GM12878 (cell line): ENCODE results near the gene ELL. TPM values are rescaled to one million over a fixed set of nuclear protein-coding genes. Genes with fewer than 3 reads are reported as not detected.

Source experiments
- BACH1 ChIP-seq: fragments of 450-650 bp; IDR thresholded peaks from 2 replicates; pipeline ENCODE4 v1.6.1; 2017; ENCODE audit warnings: mild to moderate bottlenecking, borderline replicate concordance
- BRCA1 ChIP-seq: IDR thresholded peaks from 2 replicates; pipeline ENCODE4 v1.6.1; 2011; ENCODE audit warnings: low read depth, low read length, improper control_type of control experiment
- CBFB ChIP-seq: IDR thresholded peaks from 2 replicates; pipeline ENCODE4 v1.6.1; 2016; ENCODE audit warnings: antibody characterized with exemption, low read depth
- CHD4 ChIP-seq: fragments of 200-600 bp; sonication (generic); IDR thresholded peaks from 2 replicates; pipeline ENCODE4 v1.6.1; 2016; ENCODE audit warnings: mild to moderate bottlenecking
- EED ChIP-seq: sonication (generic); IDR thresholded peaks from 2 replicates; pipeline ENCODE4 v1.6.1; 2016; ENCODE audit warnings: antibody characterized with exemption, low read depth
- EZH2 ChIP-seq: IDR thresholded peaks from 2 replicates; pipeline ENCODE4 v1.6.1; 2012; ENCODE audit warnings: low read depth, mild to moderate bottlenecking, control low read depth, inconsistent platforms, low read length, borderline replicate concordance; ENCODE audit not compliant: control insufficient read depth
- IKZF1 ChIP-seq: fragments of 450-650 bp; conservative IDR thresholded peaks from 2 replicates; pipeline ENCODE4 v1.6.1; 2017; ENCODE audit warnings: antibody characterized with exemption, mild to moderate bottlenecking
- JUNB ChIP-seq: IDR thresholded peaks from 2 replicates; pipeline ENCODE4 v1.6.1; 2016; ENCODE audit warnings: antibody characterized with exemption, mild to moderate bottlenecking
- MEF2B ChIP-seq: fragments of 450-650 bp; IDR thresholded peaks from 2 replicates; pipeline ENCODE4 v1.6.1; 2018; ENCODE audit warnings: mild to moderate bottlenecking, moderate library complexity; ENCODE audit not compliant: partially characterized antibody, poor library complexity, severe bottlenecking
- SREBF2 ChIP-seq: IDR thresholded peaks from 2 replicates; pipeline ENCODE4 v1.6.1; 2012; ENCODE audit warnings: mild to moderate bottlenecking, low read length
- STAT3 ChIP-seq: IDR thresholded peaks from 2 replicates; pipeline ENCODE4 v1.6.1; 2011; ENCODE audit warnings: low read depth, low read length, improper control_type of control experiment
- TCF12 ChIP-seq: IDR thresholded peaks from 2 replicates; pipeline ENCODE4 v1.6.1; 2011; ENCODE audit warnings: low read depth, mild to moderate bottlenecking, low read length
- WRNIP1 ChIP-seq: IDR thresholded peaks from 2 replicates; pipeline ENCODE4 v1.6.1; 2011; ENCODE audit warnings: low read depth, low read length, improper control_type of control experiment, borderline replicate concordance
- ZBED1 ChIP-seq: IDR thresholded peaks from 2 replicates; pipeline ENCODE4 v1.6.1; 2016; ENCODE audit warnings: borderline replicate concordance
- polyA plus RNA-seq, 11 experiments: library from polyadenylated mRNA; depleted of rRNA in 4 of 11; unstranded in 6 of 11; stranded (reverse) in 5 of 11; fragments of >200 nt; fragmentation: Nextera tagmentation in 4 of 11; fragmentation: Illumina TruSeq in 1 of 11; extraction: Ambion mirVana in 4 of 11; extraction: Trizol in 1 of 11; gene quantifications; 1 replicate in 1 of 11; 2 replicates in 10 of 11; pipeline versions ENCODE4 v1.2.1 to v1.2.3, GENCODE V29; 2011 to 2016; ENCODE audit warnings: inconsistent platforms in 2 of 11, missing spikeins in 2 of 11, low read depth in 1 of 11
- total RNA-seq, 4 experiments: library from RNA; depleted of rRNA in 3 of 4; stranded (reverse); fragments of >200 nt in 3 of 4; fragmentation: Illumina TruSeq in 1 of 4; extraction: Trizol in 1 of 4; gene quantifications; 2 replicates each; pipeline versions ENCODE4 v1.2.1 to v1.2.3, GENCODE V29; 2013 to 2021
- TF ChIP-seq, protein P1 (sequence below): fragments of 450-650 bp; formaldehyde crosslinking; IDR thresholded peaks from 2 replicates; pipeline ENCODE4 v1.5.0; 2022; ENCODE audit warnings: mild to moderate bottlenecking, missing genetic modification characterization
- TF ChIP-seq, protein P2 (sequence below): IDR thresholded peaks from 2 replicates; pipeline ENCODE4 v1.6.1; 2011; ENCODE audit warnings: borderline replicate concordance, low read depth, mild to moderate bottlenecking, moderate library complexity, low read length; ENCODE audit not compliant: insufficient read depth, poor library complexity, severe bottlenecking
- TF ChIP-seq, protein P3 (sequence below), 3 experiments: IDR thresholded peaks in 2 of 3; conservative IDR thresholded peaks in 1 of 3; 2 replicates each; pipeline ENCODE4 v1.5.1; 2011; ENCODE audit warnings: low read depth in 3 of 3, low read length in 3 of 3, mild to moderate bottlenecking in 3 of 3, control low read depth in 2 of 3, moderate library complexity in 2 of 3, inconsistent platforms in 1 of 3, mixed read lengths in 1 of 3; ENCODE audit not compliant: control insufficient read depth in 2 of 3, insufficient read depth in 1 of 3; ENCODE audit errors: extremely low read depth in 1 of 3
- TF ChIP-seq, protein P4 (sequence below): IDR thresholded peaks from 2 replicates; pipeline ENCODE4 v1.6.1; 2012; ENCODE audit warnings: low read depth, low read length, improper control_type of control experiment
- TF ChIP-seq, protein P5 (sequence below): fragments of 450-650 bp; formaldehyde crosslinking; IDR thresholded peaks from 2 replicates; pipeline ENCODE4 v1.4.0; 2022; ENCODE audit warnings: mild to moderate bottlenecking, moderate library complexity

The ELL gene
- total and polyA plus RNA-seq, 10 of the 15 experiments (the other 5 are each of a cell fraction or from before 2014, with no cell fraction given), result 0.91 to 25.0 (median 9.1) TPM

DNA sequence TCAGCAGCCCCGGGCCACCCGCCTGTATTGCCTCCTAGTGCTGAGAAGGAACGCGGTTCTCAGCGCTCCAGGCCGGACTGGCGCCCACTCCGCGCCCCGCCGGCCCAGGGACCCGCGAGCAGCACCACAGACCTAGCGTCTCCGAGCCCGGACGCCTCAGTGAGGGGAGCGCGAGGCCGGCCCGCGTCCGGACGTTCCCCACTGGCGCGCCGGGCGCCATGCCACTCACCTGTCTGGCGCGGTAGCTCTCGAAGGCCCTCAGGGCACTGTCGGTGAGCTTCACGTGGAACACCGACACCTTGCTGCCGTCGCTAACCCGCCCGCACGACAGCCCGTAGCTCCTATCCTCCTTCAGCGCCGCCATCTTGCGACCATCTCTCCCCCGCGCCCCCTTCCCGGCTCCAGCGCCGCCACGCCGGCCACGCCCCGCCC is at the start of gene ELL (continued):
- no peak for TF ChIP-seq WRNIP1
- TF ChIP-seq MEF2B, result no peak
- peak; percentile 24 for TF ChIP-seq IKZF1
- no peak for TF ChIP-seq STAT3
- TF ChIP-seq, protein P1, sequence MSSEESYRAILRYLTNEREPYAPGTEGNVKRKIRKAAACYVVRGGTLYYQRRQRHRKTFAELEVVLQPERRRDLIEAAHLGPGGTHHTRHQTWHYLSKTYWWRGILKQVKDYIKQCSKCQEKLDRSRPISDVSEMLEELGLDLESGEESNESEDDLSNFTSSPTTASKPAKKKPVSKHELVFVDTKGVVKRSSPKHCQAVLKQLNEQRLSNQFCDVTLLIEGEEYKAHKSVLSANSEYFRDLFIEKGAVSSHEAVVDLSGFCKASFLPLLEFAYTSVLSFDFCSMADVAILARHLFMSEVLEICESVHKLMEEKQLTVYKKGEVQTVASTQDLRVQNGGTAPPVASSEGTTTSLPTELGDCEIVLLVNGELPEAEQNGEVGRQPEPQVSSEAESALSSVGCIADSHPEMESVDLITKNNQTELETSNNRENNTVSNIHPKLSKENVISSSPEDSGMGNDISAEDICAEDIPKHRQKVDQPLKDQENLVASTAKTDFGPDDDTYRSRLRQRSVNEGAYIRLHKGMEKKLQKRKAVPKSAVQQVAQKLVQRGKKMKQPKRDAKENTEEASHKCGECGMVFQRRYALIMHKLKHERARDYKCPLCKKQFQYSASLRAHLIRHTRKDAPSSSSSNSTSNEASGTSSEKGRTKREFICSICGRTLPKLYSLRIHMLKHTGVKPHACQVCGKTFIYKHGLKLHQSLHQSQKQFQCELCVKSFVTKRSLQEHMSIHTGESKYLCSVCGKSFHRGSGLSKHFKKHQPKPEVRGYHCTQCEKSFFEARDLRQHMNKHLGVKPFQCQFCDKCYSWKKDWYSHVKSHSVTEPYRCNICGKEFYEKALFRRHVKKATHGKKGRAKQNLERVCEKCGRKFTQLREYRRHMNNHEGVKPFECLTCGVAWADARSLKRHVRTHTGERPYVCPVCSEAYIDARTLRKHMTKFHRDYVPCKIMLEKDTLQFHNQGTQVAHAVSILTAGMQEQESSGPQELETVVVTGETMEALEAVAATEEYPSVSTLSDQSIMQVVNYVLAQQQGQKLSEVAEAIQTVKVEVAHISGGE, result no peak
- peak; percentile 86; the same call in 1 of the 2 replicates for TF ChIP-seq BACH1
- TF ChIP-seq TCF12, result no peak
- TF ChIP-seq CBFB, result no peak
- no peak for TF ChIP-seq EED
- no peak for TF ChIP-seq CHD4
- TF ChIP-seq JUNB, result no peak
- TF ChIP-seq ZBED1, result no peak
- TF ChIP-seq BRCA1, result no peak
- no peak for TF ChIP-seq SREBF2
- TF ChIP-seq, protein P2, sequence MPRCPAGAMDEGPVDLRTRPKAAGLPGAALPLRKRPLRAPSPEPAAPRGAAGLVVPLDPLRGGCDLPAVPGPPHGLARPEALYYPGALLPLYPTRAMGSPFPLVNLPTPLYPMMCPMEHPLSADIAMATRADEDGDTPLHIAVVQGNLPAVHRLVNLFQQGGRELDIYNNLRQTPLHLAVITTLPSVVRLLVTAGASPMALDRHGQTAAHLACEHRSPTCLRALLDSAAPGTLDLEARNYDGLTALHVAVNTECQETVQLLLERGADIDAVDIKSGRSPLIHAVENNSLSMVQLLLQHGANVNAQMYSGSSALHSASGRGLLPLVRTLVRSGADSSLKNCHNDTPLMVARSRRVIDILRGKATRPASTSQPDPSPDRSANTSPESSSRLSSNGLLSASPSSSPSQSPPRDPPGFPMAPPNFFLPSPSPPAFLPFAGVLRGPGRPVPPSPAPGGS, result no peak
- TF ChIP-seq, protein P3, sequence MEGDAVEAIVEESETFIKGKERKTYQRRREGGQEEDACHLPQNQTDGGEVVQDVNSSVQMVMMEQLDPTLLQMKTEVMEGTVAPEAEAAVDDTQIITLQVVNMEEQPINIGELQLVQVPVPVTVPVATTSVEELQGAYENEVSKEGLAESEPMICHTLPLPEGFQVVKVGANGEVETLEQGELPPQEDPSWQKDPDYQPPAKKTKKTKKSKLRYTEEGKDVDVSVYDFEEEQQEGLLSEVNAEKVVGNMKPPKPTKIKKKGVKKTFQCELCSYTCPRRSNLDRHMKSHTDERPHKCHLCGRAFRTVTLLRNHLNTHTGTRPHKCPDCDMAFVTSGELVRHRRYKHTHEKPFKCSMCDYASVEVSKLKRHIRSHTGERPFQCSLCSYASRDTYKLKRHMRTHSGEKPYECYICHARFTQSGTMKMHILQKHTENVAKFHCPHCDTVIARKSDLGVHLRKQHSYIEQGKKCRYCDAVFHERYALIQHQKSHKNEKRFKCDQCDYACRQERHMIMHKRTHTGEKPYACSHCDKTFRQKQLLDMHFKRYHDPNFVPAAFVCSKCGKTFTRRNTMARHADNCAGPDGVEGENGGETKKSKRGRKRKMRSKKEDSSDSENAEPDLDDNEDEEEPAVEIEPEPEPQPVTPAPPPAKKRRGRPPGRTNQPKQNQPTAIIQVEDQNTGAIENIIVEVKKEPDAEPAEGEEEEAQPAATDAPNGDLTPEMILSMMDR (IDR thresholded peaks at IDR 0.05 in 2 of 3, conservative IDR thresholded peaks at IDR 0.05 in 1 of 3; ENCODE audit: control insufficient read depth in 2 of 3, extremely low read depth in 1 of 3, insufficient read depth in 1 of 3, low read depth in 3 of 3, low read length in 3 of 3), result no peak
- no peak for TF ChIP-seq EZH2
- TF ChIP-seq, protein P4, sequence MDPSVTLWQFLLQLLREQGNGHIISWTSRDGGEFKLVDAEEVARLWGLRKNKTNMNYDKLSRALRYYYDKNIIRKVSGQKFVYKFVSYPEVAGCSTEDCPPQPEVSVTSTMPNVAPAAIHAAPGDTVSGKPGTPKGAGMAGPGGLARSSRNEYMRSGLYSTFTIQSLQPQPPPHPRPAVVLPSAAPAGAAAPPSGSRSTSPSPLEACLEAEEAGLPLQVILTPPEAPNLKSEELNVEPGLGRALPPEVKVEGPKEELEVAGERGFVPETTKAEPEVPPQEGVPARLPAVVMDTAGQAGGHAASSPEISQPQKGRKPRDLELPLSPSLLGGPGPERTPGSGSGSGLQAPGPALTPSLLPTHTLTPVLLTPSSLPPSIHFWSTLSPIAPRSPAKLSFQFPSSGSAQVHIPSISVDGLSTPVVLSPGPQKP, result no peak
- TF ChIP-seq, protein P5, sequence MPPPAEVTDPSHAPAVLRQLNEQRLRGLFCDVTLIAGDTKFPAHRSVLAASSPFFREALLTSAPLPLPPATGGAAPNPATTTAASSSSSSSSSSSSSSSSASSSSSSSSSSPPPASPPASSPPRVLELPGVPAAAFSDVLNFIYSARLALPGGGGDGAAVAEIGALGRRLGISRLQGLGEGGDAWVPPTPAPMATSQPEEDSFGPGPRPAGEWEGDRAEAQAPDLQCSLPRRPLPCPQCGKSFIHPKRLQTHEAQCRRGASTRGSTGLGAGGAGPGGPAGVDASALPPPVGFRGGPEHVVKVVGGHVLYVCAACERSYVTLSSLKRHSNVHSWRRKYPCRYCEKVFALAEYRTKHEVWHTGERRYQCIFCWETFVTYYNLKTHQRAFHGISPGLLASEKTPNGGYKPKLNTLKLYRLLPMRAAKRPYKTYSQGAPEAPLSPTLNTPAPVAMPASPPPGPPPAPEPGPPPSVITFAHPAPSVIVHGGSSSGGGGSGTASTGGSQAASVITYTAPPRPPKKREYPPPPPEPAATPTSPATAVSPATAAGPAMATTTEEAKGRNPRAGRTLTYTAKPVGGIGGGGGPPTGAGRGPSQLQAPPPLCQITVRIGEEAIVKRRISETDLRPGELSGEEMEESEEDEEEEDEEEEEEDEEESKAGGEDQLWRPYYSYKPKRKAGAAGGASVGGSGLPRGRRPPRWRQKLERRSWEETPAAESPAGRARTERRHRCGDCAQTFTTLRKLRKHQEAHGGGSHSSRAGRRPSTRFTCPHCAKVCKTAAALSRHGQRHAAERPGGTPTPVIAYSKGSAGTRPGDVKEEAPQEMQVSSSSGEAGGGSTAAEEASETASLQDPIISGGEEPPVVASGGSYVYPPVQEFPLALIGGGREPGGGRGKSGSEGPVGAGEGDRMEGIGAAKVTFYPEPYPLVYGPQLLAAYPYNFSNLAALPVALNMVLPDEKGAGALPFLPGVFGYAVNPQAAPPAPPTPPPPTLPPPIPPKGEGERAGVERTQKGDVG (CRISPR knock-in tag), result no peak
